HG03097 (cell line): ENCODE data around the gene TAL2.

Experiments
- ATAC-seq: cut with Tn5 transposase; IDR thresholded peaks from one replicate; pipeline ENCODE4 v1.9.1; 2021; ENCODE audit not compliant: unreplicated experiment, low FRiP score

TAL2 gene

DNA sequence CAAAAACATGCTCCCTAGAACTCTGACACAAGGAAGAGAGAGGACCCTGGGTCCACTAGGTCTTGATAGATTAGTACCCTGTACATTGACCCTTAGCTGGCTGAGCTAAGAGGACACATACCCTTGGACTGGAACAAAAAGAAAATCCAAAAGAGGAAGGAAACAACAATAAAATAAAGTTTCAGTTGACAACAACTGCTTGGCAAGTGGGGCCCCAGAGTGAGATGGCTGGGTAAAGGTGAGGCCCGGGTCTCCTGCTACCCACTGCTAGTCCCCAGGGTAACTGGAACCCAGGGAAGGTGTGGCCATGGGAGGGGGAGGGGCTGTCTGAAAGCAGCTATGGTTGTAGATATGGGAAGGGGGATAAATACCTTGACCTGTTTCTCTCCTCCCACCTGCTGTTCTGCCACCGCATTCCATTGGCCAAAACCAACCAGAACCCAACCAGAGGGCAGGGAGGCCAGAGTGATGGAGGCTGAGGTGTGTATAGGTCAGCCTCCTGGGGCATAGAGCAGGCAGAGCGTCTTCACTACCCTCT, 11.7 kb downstream of the TAL2 start:
- no peak for ATAC-seq

DNA sequence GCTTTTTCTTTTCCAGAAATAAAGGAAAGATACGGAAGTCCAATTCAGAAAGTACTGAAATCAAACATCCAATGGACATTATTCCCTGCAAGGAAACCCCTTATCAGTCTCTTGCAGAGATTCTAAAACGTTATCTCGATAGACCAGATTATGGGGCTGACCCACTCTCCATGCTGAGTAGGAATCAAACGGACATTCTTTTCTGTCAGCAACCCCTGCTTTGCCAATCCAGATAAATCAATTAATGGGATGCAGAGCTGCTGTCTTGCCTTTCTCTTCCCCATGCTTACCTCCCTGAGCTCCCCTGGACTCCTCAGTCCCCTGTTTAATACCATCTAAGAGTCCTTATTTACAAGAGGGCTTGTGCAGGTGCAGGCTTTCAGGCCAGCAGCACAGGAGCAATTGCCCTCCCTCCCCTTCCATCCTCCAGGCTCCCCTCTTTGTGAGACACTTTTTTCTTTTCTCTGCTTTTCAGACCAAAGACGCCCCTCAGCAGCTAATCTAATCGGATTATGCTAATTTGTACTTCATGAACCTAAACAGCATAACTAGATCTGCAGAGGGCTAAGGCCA, 14.2 kb downstream of the TAL2 start:
- ATAC-seq: no peak

DNA sequence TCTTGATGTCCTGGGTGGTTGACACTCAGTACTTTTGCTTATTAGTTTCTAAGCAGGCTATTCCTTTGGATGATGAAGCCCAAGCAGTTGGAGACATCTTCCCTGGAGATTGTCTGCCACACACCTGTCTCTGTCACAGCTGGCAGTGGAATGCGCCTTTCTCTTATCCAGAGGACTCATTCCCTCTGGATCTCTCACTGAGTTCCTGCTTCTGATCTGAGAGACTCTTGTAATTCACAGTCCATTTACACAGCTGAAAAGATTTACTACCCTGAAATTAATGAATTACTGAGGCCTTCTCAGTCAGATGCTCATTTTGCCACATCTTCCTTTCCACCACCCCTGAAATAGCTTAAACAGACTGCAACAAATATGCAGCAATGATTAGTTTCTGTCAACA, 15.9 kb downstream of the TAL2 start:
- ATAC-seq: no peak

DNA sequence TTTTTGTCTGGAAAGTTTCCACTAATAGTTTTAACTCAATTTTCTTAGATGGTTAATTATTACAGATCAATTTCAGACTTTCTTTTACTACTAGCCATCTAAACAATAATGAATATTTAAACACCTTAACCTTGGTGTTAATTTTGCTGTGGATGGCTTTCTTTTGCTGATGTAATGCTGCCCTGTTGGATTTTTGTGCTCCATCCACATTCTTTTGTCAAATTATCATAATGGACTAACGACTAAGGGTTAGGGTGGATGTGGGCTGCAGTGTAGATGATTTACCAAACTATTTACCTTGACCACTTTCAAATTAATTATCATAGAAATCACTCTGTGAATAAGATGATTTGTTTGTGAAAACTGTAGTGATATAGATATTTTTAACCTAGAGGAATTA, 16.5 kb downstream of the TAL2 start:
- ATAC-seq: no peak

DNA sequence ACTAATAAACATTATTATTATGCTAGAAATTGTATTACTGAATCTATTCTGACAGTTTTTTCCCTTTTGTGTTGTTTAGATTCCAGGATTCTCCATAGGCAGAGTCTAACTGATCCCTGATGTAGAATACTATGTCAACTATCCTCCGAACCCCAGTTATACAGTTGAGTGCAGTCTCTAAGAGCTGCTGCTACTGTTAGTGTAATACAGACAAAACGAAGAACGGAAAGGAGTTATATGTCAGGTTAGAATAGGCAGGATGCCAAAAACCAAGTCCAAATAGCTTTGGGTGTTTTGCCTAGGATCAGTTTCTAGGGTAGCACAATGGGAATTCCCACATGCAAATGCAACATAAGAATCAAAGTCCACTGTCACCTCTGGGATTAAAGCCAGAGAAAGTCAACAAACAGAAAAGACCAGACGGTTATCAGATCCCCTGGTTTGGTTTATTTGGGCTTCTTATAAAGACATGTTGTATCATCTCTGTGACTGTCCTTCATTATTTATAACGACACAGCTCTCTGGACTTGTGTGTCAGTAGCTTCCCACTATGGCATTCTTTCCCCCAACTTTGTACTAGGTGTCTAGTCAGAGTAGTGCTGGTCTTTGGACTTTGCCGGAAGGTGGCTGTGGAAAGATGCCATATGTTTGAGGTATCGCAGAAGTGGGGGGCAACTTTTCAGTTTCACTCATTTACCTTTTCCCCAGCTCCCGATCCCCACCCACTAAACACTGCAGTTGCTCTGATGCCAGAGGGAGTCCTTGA, 17.2 kb downstream of the TAL2 start:
- ATAC-seq: no peak

DNA sequence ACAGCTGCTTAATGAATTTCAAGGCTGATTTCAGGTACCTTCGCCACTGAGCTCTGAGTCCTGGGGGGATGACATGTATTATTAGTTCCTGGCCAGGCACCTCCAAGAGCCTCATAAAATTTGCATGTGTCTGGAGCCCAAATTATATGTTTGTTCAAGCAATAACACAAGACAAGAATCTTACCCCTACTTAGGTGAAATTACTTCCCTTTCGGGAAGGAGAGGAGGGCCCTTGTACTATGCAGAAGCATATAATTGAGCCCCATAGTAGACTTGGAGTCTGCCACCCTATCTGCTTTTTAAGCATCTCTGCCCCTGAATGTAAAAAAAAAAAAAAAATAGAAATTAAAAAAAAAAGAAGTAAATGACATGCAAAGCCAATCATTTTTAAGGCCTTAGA, 19.1 kb downstream of the TAL2 start:
- ATAC-seq: no peak

DNA sequence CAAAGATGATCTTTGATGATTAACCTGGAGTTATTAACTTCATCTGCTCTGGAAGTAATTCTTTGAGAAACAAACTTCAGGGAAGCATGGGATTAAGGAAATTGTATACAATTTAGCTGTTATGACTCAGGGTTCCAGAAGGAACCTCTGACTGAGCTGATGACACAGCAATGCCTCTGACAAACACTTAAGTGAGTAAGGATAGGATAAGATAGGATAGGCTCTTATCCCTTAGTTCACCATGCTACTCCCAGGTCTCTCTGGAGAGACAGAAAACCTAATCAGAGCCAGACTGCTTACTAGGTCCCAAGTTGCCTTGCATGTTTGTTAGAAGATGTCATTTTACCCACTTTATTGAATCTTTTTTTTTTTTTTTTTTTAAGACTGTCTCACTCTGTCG, 19.5 kb downstream of the TAL2 start:
- ATAC-seq: no peak

DNA sequence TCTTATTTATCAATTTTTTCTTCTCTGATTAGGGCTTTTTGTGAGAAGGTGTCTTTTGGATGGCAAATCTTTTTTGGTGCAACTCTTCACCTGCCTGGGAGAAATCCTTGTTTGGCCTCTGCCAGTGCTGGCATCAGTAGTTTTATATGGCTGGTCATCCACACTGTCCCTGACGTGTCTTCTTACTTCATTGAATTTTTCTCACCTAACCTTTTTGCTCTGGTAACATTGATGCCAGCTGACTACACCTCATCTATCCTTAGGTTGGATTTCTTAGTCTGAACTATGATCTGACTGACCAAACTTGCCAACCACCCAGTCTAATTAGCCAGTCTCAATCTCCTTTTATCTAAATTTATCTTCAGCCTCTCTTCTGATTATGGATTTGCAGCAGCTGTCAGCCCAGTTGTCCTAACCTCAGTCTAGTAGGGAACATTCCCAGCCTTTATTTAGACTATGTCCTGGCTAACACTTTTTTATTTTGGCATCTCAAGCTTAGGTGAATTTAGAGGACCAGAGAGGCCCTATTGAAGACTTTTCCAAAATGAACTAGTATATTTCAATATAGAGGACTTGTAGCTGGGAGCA, 21.5 kb downstream of the TAL2 start:
- no peak for ATAC-seq

DNA sequence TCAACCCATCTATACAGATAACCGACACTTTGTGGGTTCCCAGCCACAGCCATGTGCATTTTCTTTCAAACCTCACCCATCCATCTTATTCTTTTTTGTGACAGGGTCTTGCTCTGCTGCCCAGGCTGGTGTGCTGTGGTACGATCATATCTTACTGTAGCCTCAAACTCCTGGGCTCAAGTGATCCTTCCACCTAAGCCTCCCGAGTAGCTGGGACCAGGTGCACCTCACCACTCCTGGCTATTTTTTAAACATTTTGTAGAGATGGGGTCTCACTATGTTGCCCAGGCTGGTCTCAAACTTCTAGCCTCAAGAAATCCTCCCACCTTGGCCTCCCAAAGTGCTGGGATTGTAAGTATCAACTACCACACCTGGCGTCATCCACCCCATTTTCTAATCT, 24.7 kb downstream of the TAL2 start:
- no peak for ATAC-seq

DNA sequence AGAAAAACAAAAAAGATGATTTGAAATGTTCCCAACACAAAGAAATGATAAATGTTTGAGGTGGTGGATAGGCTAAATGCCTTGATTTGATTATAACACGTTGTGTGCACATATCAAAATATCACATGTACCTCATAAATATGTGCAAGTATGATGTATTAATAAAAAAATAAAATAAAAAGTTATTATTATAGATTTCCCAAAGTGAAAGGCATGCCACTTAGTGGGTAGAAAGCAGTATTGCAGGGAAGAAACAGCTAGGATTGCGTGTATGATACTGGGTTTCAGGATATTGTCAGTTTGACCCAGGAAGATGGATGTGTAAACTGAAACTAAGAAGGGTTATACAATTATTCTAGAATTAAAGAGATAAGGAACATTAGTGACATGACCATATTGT, 28.5 kb downstream of the TAL2 start:
- ATAC-seq: no peak

DNA sequence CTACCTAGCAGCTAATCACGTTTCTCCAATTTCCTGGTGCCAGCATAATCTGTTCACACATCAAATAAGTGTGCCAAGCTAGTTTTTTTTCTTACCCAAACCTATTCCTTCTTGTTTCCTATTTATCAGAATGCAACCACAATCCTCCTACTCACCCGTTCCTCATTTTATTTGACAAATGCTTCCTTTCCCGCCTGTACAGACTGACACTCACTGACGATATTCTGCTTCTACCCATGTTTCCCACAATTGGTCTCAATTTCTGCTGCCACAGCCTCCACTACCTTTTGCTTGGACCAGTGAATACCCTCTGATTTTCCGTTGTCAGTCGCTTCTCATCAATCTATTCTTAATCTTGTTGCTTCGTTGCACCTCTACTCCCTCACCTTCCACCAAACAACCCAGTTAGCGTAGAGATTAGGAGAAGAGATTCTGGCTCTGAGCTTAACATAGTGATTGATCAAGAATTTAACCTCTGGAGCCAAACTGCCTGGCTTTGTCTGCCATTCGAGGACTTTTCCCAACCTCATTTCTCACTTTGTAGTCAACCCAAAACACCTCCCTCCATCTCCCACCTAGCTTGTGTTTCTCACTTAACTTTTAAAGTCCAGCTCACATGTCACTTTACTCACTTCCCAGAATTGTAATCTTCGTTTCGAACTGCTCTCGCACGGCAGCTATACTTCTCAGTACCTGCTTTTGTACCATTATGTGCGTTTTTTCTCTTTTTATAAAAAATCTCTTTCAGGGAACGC, 31.4 kb downstream of the TAL2 start:
- ATAC-seq: peak; percentile 10

DNA sequence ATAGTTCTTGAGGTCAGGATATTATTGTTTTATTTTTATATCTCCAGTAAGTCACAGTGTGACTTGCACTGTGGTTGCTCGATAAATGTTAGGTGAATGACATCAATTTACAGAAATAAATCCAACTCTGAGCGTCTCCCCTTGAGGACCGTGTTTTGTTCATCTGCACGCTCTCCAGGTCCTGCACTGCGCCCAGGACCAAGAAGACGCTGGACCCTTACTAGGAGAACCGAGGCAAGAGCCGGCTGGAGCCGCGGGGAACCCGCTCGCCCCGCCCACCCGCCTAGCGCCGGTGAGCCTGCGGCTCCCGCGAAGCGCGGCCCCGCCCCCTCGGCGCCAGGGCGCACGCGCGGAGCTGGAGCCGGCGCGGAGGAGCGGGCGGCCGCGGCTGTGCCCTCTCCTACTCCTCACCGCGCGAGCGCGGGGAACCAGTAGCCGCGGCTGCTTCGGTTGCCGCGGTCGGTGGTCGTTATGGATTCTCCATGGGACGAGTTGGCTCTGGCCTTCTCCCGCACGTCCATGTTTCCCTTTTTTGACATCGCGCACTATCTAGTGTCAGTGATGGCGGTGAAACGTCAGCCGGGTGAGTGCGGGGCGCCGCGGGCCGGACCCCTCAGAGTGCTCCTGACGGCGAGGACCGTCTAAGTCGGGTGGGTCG, 32.1 kb downstream of the TAL2 start, which contains the start of gene TMEM38B:
TSS of gene TMEM38B (plus strand) at position 352 of the 658 bp plus-strand sequence. CDS start at position 472, 120 bp downstream.
- ATAC-seq: peak; percentile 75

DNA sequence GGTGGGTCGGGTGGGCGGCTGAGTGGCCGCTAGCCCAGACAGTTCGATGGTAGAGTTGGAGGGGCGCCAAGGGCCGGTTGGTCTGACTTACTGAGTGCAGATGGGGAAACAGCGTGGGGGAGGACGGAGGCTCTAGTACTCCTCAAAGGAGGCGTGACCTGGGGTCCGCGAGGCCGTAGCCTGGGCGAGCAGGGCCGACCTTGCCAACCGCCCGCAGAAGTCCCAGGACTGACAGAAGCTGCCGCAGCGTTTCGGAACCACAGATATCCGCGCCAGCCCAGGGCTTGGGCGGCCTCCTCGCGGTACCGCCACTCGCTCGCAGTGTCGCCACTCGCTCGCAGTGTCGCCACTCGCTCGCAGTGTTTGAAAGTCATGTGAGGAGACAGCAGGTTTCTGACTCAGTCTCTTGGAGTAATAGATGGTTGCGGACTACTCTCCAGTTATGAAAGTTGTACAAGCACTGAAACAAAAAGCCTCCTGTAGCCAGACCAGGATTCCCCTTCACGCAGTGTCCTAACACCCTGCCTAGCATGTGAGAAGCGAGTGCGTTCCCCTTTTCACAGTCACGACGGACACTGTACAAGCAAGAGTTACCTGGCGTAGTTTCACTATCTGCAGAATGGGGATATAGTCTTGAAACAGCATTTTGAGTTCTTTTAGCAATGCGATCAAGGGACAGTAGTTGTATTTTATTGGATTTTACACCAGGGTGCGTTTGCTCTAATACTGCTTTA, 32.8 kb downstream of the TAL2 start:
- ATAC-seq: peak; percentile 58

DNA sequence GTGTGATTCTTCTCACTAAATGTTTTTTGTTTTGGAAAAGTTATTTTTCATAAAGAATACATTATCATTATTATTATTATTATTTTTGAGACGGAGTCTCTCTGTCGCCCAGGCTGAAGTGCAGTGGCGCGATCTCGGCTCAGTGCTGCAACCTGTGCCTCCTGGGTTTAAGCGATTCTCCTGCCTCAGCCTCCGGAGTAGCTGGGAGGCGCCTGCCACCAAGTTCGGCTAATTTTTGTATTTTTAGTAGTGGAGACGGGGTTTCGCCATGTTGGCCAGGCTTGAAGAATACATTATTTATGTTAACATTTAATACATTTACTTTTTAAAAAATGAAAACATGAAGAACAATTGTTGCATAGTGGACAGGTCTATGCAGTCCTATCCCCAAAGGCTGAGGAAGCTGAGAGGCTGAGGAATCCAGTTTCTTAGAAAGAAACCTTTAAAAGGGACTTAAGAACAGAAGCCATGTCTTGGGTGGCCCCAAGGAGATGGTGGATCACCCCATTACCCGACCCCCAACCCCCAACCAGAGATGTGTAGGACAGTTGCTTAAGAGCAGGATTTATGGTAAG, 34.0 kb downstream of the TAL2 start:
- ATAC-seq: no peak

DNA sequence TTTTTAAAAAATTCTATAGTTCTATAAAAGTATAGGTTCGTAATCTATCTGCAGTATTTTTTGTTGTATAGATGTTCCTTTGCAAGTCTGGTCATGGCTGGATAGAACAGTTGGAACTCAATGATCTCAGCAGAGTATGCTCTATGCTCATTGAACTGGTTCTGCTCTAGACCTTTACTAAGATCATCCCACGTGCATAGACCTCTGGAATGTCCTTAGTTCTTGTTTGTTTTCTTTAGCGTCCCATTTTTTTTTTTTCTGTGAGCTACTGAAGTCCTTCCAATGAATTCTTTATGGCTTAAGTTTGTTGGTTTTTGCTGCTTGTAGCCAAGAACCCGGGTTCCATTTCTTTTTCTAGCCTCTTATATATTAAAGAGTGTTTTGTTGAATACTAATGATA, 35.6 kb downstream of the TAL2 start:
- ATAC-seq: no peak

DNA sequence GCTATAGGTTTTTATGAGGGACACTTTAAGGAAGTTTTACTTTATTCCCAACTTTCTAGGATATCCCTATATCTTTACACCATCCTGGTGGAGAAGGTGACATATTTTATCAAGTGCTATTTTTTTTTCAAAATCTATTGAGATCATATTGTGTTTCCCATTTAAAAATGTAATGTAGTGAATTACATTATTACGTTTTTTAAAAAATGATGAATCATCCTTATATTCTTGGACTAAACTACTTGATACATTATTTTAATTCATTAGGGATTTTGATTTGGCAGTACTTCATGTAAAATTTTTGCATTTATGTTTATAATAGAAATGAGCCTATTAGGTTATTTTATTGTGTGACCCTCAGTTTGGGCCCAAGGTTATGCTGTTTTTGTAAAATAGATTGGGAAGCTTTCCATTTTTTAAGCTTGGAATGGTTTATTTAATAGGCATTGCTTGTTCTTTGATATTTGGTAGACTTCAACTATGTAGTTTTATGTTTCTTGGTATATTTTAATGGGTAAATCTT, 36.2 kb downstream of the TAL2 start:
- no peak for ATAC-seq

DNA sequence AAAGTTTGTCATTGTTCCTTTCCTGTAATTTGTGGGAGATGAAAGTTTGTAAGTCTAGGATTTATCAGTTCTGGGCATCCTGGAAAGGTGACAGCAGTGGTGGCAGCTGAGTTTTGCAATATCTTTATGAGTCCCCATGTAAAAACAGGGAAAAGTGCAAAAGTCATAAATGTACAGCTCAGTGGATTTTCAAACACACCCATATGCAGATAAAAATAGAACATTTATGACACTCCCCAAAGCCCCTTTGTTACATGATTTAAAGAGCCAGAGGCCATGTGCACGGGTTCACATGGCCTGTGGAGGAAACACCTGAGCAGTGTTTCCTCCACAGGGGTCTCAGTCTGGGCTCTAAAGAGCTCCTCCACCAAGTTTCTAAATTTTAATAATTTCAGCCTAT, 38.4 kb downstream of the TAL2 start:
- no peak for ATAC-seq

DNA sequence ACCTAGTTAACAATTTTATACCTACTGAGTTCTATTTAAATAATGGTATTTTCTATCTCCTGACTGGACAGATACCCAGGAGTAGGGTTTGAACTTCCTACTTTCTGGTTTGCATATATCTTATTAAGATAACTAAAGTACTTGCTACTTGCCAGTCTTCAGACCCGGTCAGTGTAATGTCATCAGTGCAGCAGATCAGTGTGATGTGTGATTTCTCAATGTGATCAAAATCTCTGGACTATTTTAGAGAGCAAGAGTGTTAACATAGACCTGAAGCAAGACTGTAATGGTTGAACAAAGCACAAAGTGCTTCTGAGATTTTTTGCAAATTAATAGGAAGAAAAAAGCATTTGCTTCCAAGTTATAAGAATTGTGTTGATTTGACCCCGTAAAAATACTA, 38.9 kb downstream of the TAL2 start:
- no peak for ATAC-seq

DNA sequence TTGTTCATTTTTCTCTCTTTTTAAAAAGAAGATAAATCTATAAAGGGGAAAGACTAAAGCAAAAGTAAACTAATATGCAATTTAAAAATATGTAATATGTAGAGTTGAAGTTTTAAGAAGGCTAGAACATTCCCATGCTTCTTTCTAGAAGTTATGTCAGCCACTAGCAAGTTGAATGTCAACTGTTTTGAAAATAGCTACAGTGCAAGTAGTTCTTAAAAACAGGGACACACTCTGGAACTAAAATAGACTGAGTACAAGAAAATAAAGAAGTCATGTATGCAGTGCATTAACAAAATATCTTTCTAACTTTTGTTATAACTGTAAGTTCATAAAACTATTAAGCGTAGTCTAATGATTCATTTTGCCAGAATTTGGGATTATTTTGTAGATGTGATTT, 40.0 kb downstream of the TAL2 start:
- no peak for ATAC-seq
